Transverse colon (tissue), 4 donors: ENCODE measurements around the gene TMEM175. TPM values are rescaled to one million over a fixed set of nuclear protein-coding genes. Genes with fewer than 3 reads are reported as not detected.

Experiments used
- DNase-seq: peaks from one replicate; pipeline ENCODE4 v3.0.0-alpha.2; 2019
- H3K27ac ChIP-seq, 4 donors: fragments of 200-600 bp; sonication (generic); 2 replicates each; pipeline ENCODE4 v1.5.1; 2016 to 2018; ENCODE audit warnings: inconsistent platforms in 4 of 4
- H3K27me3 ChIP-seq: fragments of 200-600 bp; sonication (generic); 2 replicates; pipeline ENCODE4 v1.5.1; 2017; ENCODE audit warnings: inconsistent platforms
- H3K36me3 ChIP-seq, 4 donors: fragments of 200-600 bp; sonication (generic); 2 replicates each; pipeline ENCODE4 v1.5.1; 2017 to 2019; ENCODE audit warnings: inconsistent platforms in 4 of 4
- H3K4me1 ChIP-seq, 4 donors: fragments of 200-600 bp; sonication (generic); 2 replicates each; pipeline ENCODE4 v1.5.1; 2017 to 2020; ENCODE audit warnings: inconsistent platforms in 4 of 4
- H3K4me3 ChIP-seq, 4 donors: fragments of 200-600 bp; sonication (generic); 1 replicate in 1 of 4; 2 replicates in 3 of 4; pipeline versions ENCODE4 v1.5.1 to v1.6.1; 2017 to 2019; ENCODE audit warnings: inconsistent platforms in 4 of 4
- H3K9me3 ChIP-seq, 2 donors: fragments of 200-600 bp; sonication (generic); 2 replicates each; pipeline ENCODE4 v1.5.1; 2017 to 2019; ENCODE audit warnings: inconsistent platforms in 2 of 2
- EP300 ChIP-seq: sonication (generic); formaldehyde crosslinking; IDR thresholded peaks from one replicate; pipeline ENCODE4 v1.6.1; 2017; ENCODE audit warnings: antibody characterized with exemption, low read depth
- POLR2A ChIP-seq: fragments of 450-650 bp; IDR thresholded peaks from one replicate; pipeline ENCODE4 v1.6.1; 2016; ENCODE audit warnings: antibody characterized with exemption, mild to moderate bottlenecking, moderate library complexity
- POLR2AphosphoS5 ChIP-seq, 3 donors: sonication (generic); formaldehyde crosslinking; IDR thresholded peaks; one replicate each; pipeline ENCODE4 v1.6.1; 2016; ENCODE audit warnings: antibody characterized with exemption in 3 of 3
- WGBS, 2 donors: methylation state at CpG; one replicate each; pipeline ENCODE4 v1.1.5; 2018; ENCODE audit warnings: low coverage in 1 of 2; 5-methylcytosine and 5-hydroxymethylcytosine counted together
- in situ Hi-C, 4 donors: fragments of 200-750 bp; cut with MboI; loops; one replicate each; pipeline versions ENCODE4 v1.15.0 to v1.15.1; 2017; ENCODE audit warnings: low sequenced_read_pairs in 3 of 4, low pct_ligation_motif_present in 1 of 4, low pct_unique_long_range_greater_than_20kb in 1 of 4
- intact Hi-C: fragments of 100-400 bp; cut with DNase I; formaldehyde crosslinking; loops from one replicate; pipeline ENCODE4 v1.15.1; 2023; ENCODE audit warnings: low total_unique reads
- total RNA-seq, 4 donors: library from RNA; depleted of rRNA; stranded (reverse); fragments of >200 nt; gene quantifications; one replicate each; pipeline ENCODE4 v1.1.0, GENCODE V29; 2016
- TF ChIP-seq, protein P1 (sequence below), 5 experiments: fragments of 200-600 bp in 3 of 5; fragments of 450-650 bp in 2 of 5; sonication (generic) in 3 of 5; IDR thresholded peaks; 1 replicate in 2 of 5; 2 replicates in 3 of 5; pipeline ENCODE4 v1.5.1; 2016 to 2017; ENCODE audit warnings: antibody characterized with exemption in 5 of 5, inconsistent platforms in 3 of 5, mild to moderate bottlenecking in 2 of 5, moderate library complexity in 1 of 5

TMEM175 gene
- total RNA-seq, 4 donors from 2014 or later: 44.0 to 116 (median 50.5) TPM

DNA sequence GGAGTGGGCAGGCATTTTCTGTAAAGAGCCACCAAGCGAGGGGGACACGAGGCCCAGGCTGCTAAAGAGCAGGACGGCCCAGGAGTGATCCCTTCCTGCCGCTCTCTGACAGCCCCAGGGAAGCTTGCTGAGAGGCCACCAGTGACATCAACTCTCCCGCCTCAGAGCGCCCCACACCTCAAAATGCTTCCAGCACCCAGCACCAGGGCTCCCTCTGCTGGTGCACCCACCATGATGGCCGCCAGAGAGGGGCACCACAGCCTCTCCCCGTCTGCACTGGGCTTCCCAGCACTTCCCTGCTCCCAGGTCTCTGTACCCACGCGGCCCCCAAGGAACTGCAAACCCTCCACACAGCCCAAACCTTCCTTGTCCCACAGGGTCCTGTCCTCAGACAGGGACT, 40.5 kb upstream of the TMEM175 start:
- intact Hi-C loops (no loop called here), in situ Hi-C loops (no loop called here)
- TF ChIP-seq POLR2A (no peak), POLR2AphosphoS5 (IDR thresholded peaks at IDR 0.05) (no peak), EP300 (no peak)
- TF ChIP-seq, protein P1, sequence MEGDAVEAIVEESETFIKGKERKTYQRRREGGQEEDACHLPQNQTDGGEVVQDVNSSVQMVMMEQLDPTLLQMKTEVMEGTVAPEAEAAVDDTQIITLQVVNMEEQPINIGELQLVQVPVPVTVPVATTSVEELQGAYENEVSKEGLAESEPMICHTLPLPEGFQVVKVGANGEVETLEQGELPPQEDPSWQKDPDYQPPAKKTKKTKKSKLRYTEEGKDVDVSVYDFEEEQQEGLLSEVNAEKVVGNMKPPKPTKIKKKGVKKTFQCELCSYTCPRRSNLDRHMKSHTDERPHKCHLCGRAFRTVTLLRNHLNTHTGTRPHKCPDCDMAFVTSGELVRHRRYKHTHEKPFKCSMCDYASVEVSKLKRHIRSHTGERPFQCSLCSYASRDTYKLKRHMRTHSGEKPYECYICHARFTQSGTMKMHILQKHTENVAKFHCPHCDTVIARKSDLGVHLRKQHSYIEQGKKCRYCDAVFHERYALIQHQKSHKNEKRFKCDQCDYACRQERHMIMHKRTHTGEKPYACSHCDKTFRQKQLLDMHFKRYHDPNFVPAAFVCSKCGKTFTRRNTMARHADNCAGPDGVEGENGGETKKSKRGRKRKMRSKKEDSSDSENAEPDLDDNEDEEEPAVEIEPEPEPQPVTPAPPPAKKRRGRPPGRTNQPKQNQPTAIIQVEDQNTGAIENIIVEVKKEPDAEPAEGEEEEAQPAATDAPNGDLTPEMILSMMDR (IDR thresholded peaks at IDR 0.05): no peak
- WGBS, 2 donors: 91% methylated on average over 10 of the region's 10 CpGs; no CpG with 5 or more reads in 1 of the 2 donors
- Histone ChIP-seq H3K4me1 (no peaks in the 10 kb centered on the region), H3K4me3 (no peak overlapping the region), H3K27me3 (no peaks in the 10 kb centered on the region), H3K27ac (no peak overlapping the region), H3K36me3 (peaks cover 0 to 38% (median 12%) of the 10 kb centered on the region in 4 donors), H3K9me3 (no peaks in the 10 kb centered on the region)
- DNase-seq: no peak

DNA sequence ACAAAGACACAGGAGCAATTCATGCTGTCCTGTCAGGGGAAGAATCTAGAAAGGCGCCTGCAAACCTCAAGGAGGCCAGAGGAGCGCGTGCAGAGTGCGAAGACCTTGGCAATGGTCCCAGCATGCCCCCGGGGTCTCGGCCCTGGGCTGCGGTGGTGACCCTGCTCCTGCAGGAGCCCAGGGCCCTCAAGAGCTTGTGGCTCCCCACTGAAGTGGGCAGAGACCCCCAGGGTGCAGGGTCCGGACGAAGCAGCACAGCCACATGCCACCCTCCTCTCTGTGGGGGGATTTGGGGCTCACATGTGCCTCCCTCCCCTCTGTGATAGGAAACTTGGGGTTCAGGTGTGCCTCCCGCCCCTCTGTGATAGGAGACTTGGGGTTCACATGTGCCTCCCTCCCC, 39.5 kb upstream of the TMEM175 start:
- Histone ChIP-seq H3K36me3 (peaks cover 0 to 38% (median 17%) of the 10 kb centered on the region in 4 donors), H3K27me3 (no peaks in the 10 kb centered on the region), H3K9me3 (no peaks in the 10 kb centered on the region), H3K4me1 (no peaks in the 10 kb centered on the region), H3K27ac (no peak overlapping the region), H3K4me3 (no peak overlapping the region)
- DNase-seq: no peak
- in situ Hi-C loops: no loop called here
- 93% methylated on average over 10 of the region's 10 CpGs; no CpG with 5 or more reads in 1 of the 2 donors for WGBS, 2 donors
- intact Hi-C loops: no loop called here
- TF ChIP-seq POLR2A (no peak), EP300 (no peak), POLR2AphosphoS5 (IDR thresholded peaks at IDR 0.05) (no peak)
- TF ChIP-seq, protein P1 (IDR thresholded peaks at IDR 0.05): no peak

DNA sequence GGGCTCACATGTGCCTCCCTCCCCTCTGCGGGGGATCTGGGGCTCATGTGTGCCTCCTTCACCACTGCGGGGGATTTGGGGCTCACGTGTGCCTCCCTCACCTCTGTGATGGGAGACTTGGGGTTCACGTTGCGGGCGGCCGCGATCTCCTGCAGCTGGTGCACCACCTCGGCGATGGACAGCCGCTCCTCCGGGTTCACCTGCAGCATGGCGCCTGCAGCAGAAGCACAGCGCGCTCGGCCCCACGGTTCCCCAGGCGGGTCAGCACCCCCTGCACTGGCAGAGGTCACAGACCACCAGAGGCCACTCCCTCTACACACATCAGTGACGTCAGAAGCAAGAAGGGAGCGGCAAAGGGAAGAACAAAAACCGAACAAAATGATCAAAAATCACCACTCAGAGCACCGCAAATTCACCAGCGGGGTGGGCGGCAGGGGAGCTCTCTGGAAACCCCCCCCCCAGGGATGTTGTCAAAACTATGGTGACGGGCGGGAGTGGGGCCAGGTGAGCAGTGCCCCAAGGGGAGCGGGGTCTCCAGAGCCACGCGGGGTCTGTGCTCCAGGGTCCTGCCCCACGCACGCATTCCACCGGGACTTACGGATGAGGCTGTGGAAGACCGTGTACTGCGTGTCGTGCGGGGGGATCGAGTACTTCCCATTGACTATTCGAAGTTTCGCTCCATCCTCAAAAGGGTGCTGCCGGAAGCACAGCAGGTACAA, 38.8 kb upstream of the TMEM175 start:
- Histone ChIP-seq H3K27me3 (no peaks in the 10 kb centered on the region), H3K4me1 (no peaks in the 10 kb centered on the region), H3K4me3 (no peak overlapping the region), H3K27ac (no peak overlapping the region), H3K9me3 (no peaks in the 10 kb centered on the region), H3K36me3 (peaks cover 0 to 31% (median 16%) of the 10 kb centered on the region in 4 donors)
- 95% methylated on average over 41 of the region's 41 CpGs; no CpG with 5 or more reads in 1 of the 2 donors for WGBS, 2 donors
- in situ Hi-C loops: no loop called here
- DNase-seq: no peak
- TF ChIP-seq POLR2A (no peak), EP300 (no peak), POLR2AphosphoS5 (IDR thresholded peaks at IDR 0.05) (no peak)
- TF ChIP-seq, protein P1 (IDR thresholded peaks at IDR 0.05): no peak
- intact Hi-C loops: no loop called here

DNA sequence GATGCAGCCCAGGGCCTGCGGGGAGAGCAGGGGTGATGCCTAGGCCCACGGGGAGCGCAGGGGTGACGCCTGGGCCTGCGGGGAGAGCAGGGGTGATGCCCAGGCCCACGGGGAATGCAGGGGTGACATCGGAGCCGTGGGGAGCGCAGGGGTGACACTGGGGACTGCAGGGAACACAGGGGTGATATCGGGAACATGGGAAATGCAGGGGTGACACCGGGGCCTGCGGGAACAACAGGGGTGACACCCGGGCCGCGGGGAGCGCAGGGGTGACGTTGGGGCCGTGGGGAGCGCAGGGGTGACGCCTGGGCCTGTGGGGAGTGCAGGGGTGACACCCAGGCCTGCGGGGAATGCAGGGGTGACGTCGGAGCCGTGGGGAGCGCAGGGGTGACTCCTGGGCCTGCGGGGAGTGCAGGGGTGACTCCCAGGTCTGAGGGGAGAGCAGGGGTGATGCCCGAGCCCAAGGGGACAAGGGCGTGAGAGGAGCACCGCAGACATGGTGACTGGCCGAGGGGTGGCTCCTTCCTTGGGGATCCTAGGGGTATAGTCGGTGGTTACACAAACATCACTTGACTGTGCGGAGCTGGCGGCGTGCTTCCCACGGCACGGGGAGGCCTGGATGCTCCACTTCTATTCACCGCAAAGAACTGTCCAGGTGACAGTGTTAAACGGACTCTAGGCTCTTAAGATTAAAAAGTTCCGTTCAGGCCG, 38.1 kb upstream of the TMEM175 start:
- Histone ChIP-seq H3K4me1 (no peaks in the 10 kb centered on the region), H3K27me3 (no peaks in the 10 kb centered on the region), H3K4me3 (no peak overlapping the region), H3K27ac (no peak overlapping the region), H3K36me3 (peaks cover 0 to 30% (median 12%) of the 10 kb centered on the region in 4 donors), H3K9me3 (no peaks in the 10 kb centered on the region)
- no peak for DNase-seq
- 89 to 93% methylated on average over 15 to 40 of the region's 40 CpGs for WGBS, 2 donors
- TF ChIP-seq, protein P1 (IDR thresholded peaks at IDR 0.05): no peak
- no peak for TF ChIP-seq POLR2AphosphoS5 (IDR thresholded peaks at IDR 0.05)
- TF ChIP-seq POLR2A: no peak
- in situ Hi-C loops: no loop called here
- intact Hi-C loops: no loop called here
